ENCODE measurements around the gene WWOX. TPM values are rescaled to one million over a fixed set of nuclear protein-coding genes. Genes with fewer than 3 reads are reported as not detected.

Gene WWOX
- polyA plus RNA-seq, 1 donor from 2014 or later: 25.6 TPM

DNA sequence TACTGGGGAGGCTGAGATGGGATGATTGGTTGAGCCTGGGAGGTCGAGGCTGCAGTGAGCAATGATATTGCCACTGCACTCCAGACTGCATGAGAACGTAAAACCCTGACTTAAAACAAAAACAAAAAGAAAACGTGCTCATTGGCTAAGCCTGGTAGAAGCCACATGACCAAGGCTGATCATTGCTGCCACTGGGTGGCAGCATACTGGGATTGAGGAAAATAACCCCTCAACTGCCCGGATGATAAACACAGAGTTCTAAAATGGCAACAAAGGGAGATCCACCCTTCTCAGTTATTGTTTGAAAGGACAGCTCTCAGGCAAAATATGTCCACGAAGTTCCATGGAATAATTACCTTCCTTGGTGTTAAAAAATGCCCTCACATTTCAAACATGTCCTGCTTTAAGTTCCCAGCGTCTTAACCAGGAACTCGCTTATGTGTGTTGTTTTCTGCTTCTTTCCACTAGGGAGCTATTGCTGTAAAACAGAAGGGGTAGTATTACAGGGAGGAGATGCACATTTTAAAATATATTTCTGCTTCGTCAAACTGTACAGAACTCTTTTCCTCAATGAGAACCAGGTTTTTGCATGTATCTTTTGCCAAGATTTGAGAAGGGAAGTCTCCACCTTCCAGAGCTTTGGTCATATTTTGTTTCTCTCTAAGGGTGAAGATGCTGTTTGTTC lies 825.8 kb downstream of the WWOX start:
- Histone ChIP-seq H3K4me2 (ENCODE audit: low read length) (no peak overlapping the region), H3K27ac (ENCODE audit: low read length) (no peak overlapping the region), H3F3A (ENCODE audit: insufficient read depth, low read length, poor library complexity, severe bottlenecking) (no peaks in the 10 kb centered on the region), H3K9me2 (ENCODE audit: insufficient read depth, low read length) (no peaks in the 10 kb centered on the region), H2AFZ (ENCODE audit: low read depth, low read length) (no peak overlapping the region), H4K20me1 (ENCODE audit: insufficient read depth) (no peaks in the 10 kb centered on the region), H3K9ac (ENCODE audit: low read length) (no peak overlapping the region), H3K27me3 (ENCODE audit: insufficient read depth, low read depth, low read length) (no peaks in the 10 kb centered on the region), H3K9me3 (ENCODE audit: low read length) (peaks cover 10% of the 10 kb centered on the region), H3K4me3 (ENCODE audit: low read length) (no peak overlapping the region), H3K79me2 (replicated peaks; ENCODE audit: insufficient read depth, low read length) (no peaks in the 10 kb centered on the region), H3K36me3 (ENCODE audit: insufficient read depth, low read length) (no peaks in the 10 kb centered on the region)
- TF ChIP-seq, protein P1, sequence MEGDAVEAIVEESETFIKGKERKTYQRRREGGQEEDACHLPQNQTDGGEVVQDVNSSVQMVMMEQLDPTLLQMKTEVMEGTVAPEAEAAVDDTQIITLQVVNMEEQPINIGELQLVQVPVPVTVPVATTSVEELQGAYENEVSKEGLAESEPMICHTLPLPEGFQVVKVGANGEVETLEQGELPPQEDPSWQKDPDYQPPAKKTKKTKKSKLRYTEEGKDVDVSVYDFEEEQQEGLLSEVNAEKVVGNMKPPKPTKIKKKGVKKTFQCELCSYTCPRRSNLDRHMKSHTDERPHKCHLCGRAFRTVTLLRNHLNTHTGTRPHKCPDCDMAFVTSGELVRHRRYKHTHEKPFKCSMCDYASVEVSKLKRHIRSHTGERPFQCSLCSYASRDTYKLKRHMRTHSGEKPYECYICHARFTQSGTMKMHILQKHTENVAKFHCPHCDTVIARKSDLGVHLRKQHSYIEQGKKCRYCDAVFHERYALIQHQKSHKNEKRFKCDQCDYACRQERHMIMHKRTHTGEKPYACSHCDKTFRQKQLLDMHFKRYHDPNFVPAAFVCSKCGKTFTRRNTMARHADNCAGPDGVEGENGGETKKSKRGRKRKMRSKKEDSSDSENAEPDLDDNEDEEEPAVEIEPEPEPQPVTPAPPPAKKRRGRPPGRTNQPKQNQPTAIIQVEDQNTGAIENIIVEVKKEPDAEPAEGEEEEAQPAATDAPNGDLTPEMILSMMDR (IDR thresholded peaks at IDR 0.05; ENCODE audit: poor library complexity, severe bottlenecking): peak; percentile 13
- no peak for TF ChIP-seq EP300 (conservative IDR thresholded peaks at IDR 0.05; ENCODE audit: poor library complexity, severe bottlenecking)

DNA sequence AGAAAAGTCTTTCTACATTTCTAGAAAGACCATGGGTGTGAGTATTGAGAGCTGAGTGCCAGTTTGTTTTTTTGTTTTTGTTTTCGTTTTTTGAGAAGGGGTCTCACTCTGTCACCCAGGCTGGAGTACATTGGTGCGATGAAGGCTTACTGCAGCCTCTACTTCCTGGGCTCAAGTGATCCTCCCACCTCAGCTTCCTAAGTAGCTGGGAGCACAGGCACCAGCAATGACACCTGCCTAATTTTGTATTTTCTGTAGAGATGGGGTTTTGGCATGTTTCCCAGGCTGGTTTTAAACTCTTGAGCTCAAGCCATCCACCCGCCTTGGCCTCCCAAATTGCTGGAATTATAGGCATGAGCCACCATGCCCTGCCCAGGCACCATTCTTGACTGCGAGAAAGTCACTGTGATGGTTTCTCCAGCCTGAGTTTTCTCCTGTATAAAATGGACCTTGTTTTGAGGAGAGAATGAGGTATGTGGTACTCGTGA lies 827.3 kb downstream of the WWOX start:
- Histone ChIP-seq H3K9me2 (ENCODE audit: insufficient read depth, low read length) (no peaks in the 10 kb centered on the region), H3K4me2 (ENCODE audit: low read length) (no peak overlapping the region), H3K27me3 (ENCODE audit: insufficient read depth, low read depth, low read length) (no peaks in the 10 kb centered on the region), H3F3A (ENCODE audit: insufficient read depth, low read length, poor library complexity, severe bottlenecking) (no peaks in the 10 kb centered on the region), H3K9ac (ENCODE audit: low read length) (no peak overlapping the region), H4K20me1 (ENCODE audit: insufficient read depth) (no peaks in the 10 kb centered on the region), H3K36me3 (ENCODE audit: insufficient read depth, low read length) (no peaks in the 10 kb centered on the region), H2AFZ (ENCODE audit: low read depth, low read length) (no peak overlapping the region), H3K9me3 (ENCODE audit: low read length) (peaks cover 5% of the 10 kb centered on the region), H3K79me2 (replicated peaks; ENCODE audit: insufficient read depth, low read length) (no peaks in the 10 kb centered on the region), H3K27ac (ENCODE audit: low read length) (no peak overlapping the region), H3K4me3 (ENCODE audit: low read length) (no peak overlapping the region)
- TF ChIP-seq, protein P1 (IDR thresholded peaks at IDR 0.05; ENCODE audit: poor library complexity, severe bottlenecking): no peak

DNA sequence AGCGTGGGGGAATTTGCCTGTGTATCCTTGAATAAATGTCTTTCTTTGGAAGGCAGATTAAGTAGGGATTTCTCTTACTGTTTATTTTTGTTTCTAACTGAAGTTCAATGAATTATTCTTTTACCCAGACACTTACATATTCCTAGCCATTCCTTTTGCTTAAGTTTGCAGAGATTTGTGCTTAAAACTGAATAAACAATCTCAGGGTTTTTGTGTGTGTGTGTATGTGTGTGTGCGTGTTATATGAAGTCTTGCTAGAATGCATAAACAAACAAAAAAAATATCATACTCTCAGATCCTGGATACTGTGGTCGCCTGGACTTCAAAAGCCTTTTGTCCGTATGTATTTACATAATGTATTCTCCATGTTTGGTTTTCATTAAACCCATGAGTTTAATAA lies 828.3 kb downstream of the WWOX start:
- H3K9me2 ChIP-seq (ENCODE audit: insufficient read depth, low read length): no peaks in the 10 kb centered on the region
- H3K36me3 ChIP-seq (ENCODE audit: insufficient read depth, low read length): no peaks in the 10 kb centered on the region
- no peaks in the 10 kb centered on the region for H3K79me2 ChIP-seq (replicated peaks; ENCODE audit: insufficient read depth, low read length)
- TF ChIP-seq EP300 (conservative IDR thresholded peaks at IDR 0.05; ENCODE audit: poor library complexity, severe bottlenecking) (no peak), MXI1 (conservative IDR thresholded peaks at IDR 0.05; ENCODE audit: poor library complexity, severe bottlenecking) (no peak), TAF1 (IDR thresholded peaks at IDR 0.05; ENCODE audit: low read depth) (no peak), SMC3 (conservative IDR thresholded peaks at IDR 0.05; ENCODE audit: poor library complexity) (no peak), RAD21 (conservative IDR thresholded peaks at IDR 0.05) (no peak), EZH2 (IDR thresholded peaks at IDR 0.05; ENCODE audit: borderline replicate concordance, insufficient read depth, low read length, poor library complexity, severe bottlenecking) (no peak), REST (IDR thresholded peaks at IDR 0.05; ENCODE audit: borderline replicate concordance) (no peak), POLR2AphosphoS5 (IDR thresholded peaks at IDR 0.05) (no peak)
- TF ChIP-seq, protein P1 (IDR thresholded peaks at IDR 0.05; ENCODE audit: poor library complexity, severe bottlenecking): no peak
- no peaks in the 10 kb centered on the region for H4K20me1 ChIP-seq (ENCODE audit: insufficient read depth)
- no peak overlapping the region for H2AFZ ChIP-seq (ENCODE audit: low read depth, low read length)
- no peaks in the 10 kb centered on the region for H3F3A ChIP-seq (ENCODE audit: insufficient read depth, low read length, poor library complexity, severe bottlenecking)
- H3K9me3 ChIP-seq (ENCODE audit: low read length): peaks cover 2% of the 10 kb centered on the region
- H3K27ac ChIP-seq (ENCODE audit: low read length): no peak overlapping the region
- H3K4me3 ChIP-seq (ENCODE audit: low read length): no peak overlapping the region
- H3K9ac ChIP-seq (ENCODE audit: low read length): no peak overlapping the region
- H3K27me3 ChIP-seq (ENCODE audit: insufficient read depth, low read depth, low read length): no peaks in the 10 kb centered on the region
- H3K4me2 ChIP-seq (ENCODE audit: low read length): no peak overlapping the region

Data from neural cell (in vitro differentiated cells).